Measurements from ENCODE around the gene ATG2B. TPM values are rescaled to one million over a fixed set of nuclear protein-coding genes. Genes with fewer than 3 reads are reported as not detected.

Gene ATG2B
- total and polyA plus RNA-seq, 9 of the 15 experiments (the other 6 are each of a cell fraction or from before 2014, with no cell fraction given) = 0.83 to 12.9 (median 8.7) TPM

DNA sequence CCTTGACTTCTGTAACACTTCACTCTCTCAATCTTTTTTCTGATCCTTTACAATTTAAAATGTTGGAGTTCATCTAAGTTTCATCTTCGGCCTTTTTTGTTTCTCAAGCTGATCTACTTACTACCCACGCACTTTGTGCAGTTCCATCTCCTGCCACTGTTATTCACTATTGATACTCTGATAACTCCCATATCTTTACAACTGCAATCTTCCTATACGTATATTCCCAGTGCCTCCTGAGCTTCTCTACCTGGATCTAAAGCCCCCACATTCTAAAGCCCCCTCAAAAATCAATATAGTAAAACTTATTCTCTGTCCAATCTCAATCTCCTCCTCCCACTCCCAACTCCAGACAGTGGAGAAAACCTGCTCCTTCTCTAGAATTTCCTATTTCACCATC lies 5.9 kb downstream of the ATG2B start (continued):
- TF ChIP-seq, protein P1, sequence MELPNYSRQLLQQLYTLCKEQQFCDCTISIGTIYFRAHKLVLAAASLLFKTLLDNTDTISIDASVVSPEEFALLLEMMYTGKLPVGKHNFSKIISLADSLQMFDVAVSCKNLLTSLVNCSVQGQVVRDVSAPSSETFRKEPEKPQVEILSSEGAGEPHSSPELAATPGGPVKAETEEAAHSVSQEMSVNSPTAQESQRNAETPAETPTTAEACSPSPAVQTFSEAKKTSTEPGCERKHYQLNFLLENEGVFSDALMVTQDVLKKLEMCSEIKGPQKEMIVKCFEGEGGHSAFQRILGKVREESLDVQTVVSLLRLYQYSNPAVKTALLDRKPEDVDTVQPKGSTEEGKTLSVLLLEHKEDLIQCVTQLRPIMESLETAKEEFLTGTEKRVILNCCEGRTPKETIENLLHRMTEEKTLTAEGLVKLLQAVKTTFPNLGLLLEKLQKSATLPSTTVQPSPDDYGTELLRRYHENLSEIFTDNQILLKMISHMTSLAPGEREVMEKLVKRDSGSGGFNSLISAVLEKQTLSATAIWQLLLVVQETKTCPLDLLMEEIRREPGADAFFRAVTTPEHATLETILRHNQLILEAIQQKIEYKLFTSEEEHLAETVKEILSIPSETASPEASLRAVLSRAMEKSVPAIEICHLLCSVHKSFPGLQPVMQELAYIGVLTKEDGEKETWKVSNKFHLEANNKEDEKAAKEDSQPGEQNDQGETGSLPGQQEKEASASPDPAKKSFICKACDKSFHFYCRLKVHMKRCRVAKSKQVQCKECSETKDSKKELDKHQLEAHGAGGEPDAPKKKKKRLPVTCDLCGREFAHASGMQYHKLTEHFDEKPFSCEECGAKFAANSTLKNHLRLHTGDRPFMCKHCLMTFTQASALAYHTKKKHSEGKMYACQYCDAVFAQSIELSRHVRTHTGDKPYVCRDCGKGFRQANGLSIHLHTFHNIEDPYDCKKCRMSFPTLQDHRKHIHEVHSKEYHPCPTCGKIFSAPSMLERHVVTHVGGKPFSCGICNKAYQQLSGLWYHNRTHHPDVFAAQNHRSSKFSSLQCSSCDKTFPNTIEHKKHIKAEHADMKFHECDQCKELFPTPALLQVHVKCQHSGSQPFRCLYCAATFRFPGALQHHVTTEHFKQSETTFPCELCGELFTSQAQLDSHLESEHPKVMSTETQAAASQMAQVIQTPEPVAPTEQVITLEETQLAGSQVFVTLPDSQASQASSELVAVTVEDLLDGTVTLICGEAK (IDR thresholded peaks at IDR 0.05) = no peak
- TF ChIP-seq, protein P1 (CRISPR knock-in tag; IDR thresholded peaks at IDR 0.05) = no peak
